ENCODE data around the gene OSBPL3. TPM values are rescaled to one million over a fixed set of nuclear protein-coding genes. Genes with fewer than 3 reads are reported as not detected.

OSBPL3 gene
- total and polyA plus RNA-seq, 2 experiments from 2014 or later: 21.8 to 25.8 TPM

GRCh38 chr7:24756545-24757352 lies 223.2 kb downstream of the OSBPL3 start:
- Histone ChIP-seq H3F3A (ENCODE audit: insufficient read depth) (peaks cover 30% of the 10 kb centered on the region; the same call in 1 of the 2 replicates), H3K4me1 (ENCODE audit: insufficient read depth) (peaks cover 37% of the 10 kb centered on the region), H3K79me2 (ENCODE audit: insufficient read depth) (peaks cover 21% of the 10 kb centered on the region), H3K4me2 (ENCODE audit: unreplicated experiment) (peak overlapping the region; percentile 87), H3K36me3 (ENCODE audit: low read depth) (no peaks in the 10 kb centered on the region), H3K4me3 (peak overlapping the region; percentile 72), H3K9ac (peak overlapping the region; percentile 88), H2AFZ (peak overlapping the region; percentile 88), H3K9me2 (ENCODE audit: insufficient read depth) (no peaks in the 10 kb centered on the region), H3K27me3 (replicated peaks; ENCODE audit: insufficient read depth) (no peaks in the 10 kb centered on the region), H3K9me3 (ENCODE audit: low read depth) (no peaks in the 10 kb centered on the region), H4K20me1 (ENCODE audit: insufficient read depth) (no peaks in the 10 kb centered on the region), H3K27ac (peak overlapping the region; percentile 86)
- DNase-seq: peak; percentile 60
- TF ChIP-seq EZH2phosphoT487 (IDR thresholded peaks at IDR 0.05; ENCODE audit: insufficient read depth, low read depth) (no peak), EZH2 (IDR thresholded peaks at IDR 0.05; ENCODE audit: insufficient read depth, poor library complexity, severe bottlenecking) (no peak)
- 9 to 13% methylated on average over 27 to 53 of the region's 54 CpGs for WGBS, 2 experiments (ENCODE audit: low coverage in 1 of 2, low lambda C conversion rate in 2 of 2, missing lambda C conversion rate in 2 of 2)
- in situ Hi-C loops (cut with MboI): no loop called here

- Histone ChIP-seq H3K9me2 (ENCODE audit: insufficient read depth) (no peaks in the 10 kb centered on the region), H3K4me1 (ENCODE audit: insufficient read depth) (peaks cover 46% of the 10 kb centered on the region), H3K79me2 (ENCODE audit: insufficient read depth) (peaks cover 21% of the 10 kb centered on the region), H3K27ac (peak overlapping the region; percentile 86), H3K9me3 (ENCODE audit: low read depth) (no peaks in the 10 kb centered on the region), H3K27me3 (replicated peaks; ENCODE audit: insufficient read depth) (no peaks in the 10 kb centered on the region), H3K4me3 (peak overlapping the region; percentile 72; the same call in 1 of the 2 replicates), H3K4me2 (ENCODE audit: unreplicated experiment) (peak overlapping the region; percentile 87), H4K20me1 (ENCODE audit: insufficient read depth) (no peaks in the 10 kb centered on the region), H3F3A (ENCODE audit: insufficient read depth) (peaks cover 40% of the 10 kb centered on the region; the same call in 1 of the 2 replicates), H3K9ac (no peak overlapping the region), H2AFZ (peak overlapping the region; percentile 88; the same call in 1 of the 2 replicates), H3K36me3 (ENCODE audit: low read depth) (no peaks in the 10 kb centered on the region)
- WGBS, 2 experiments (ENCODE audit: low coverage in 1 of 2, low lambda C conversion rate in 2 of 2, missing lambda C conversion rate in 2 of 2): 83 to 84% methylated on average over 12 of the region's 12 CpGs
- TF ChIP-seq EZH2 (IDR thresholded peaks at IDR 0.05; ENCODE audit: insufficient read depth, poor library complexity, severe bottlenecking): no peak
- no peak for TF ChIP-seq EZH2phosphoT487 (IDR thresholded peaks at IDR 0.05; ENCODE audit: insufficient read depth, low read depth)
- peak; percentile 58 for DNase-seq
- in situ Hi-C loops (cut with MboI): no loop called here
Measured at GRCh38 chr7:24755541-24756407, 224.2 kb downstream of the OSBPL3 start.

- Histone ChIP-seq H3F3A (ENCODE audit: insufficient read depth) (peaks cover 42% of the 10 kb centered on the region; the same call in 1 of the 2 replicates), H3K4me1 (ENCODE audit: insufficient read depth) (peaks cover 50% of the 10 kb centered on the region), H3K79me2 (ENCODE audit: insufficient read depth) (peaks cover 29% of the 10 kb centered on the region), H3K9me2 (ENCODE audit: insufficient read depth) (no peaks in the 10 kb centered on the region), H3K9ac (no peak overlapping the region), H3K4me2 (ENCODE audit: unreplicated experiment) (peak overlapping the region; percentile 87), H3K36me3 (ENCODE audit: low read depth) (no peaks in the 10 kb centered on the region), H4K20me1 (ENCODE audit: insufficient read depth) (no peaks in the 10 kb centered on the region), H3K27me3 (replicated peaks; ENCODE audit: insufficient read depth) (no peaks in the 10 kb centered on the region), H2AFZ (no peak overlapping the region), H3K4me3 (no peak overlapping the region), H3K27ac (peak overlapping the region; percentile 86), H3K9me3 (ENCODE audit: low read depth) (no peaks in the 10 kb centered on the region)
- TF ChIP-seq EZH2phosphoT487 (IDR thresholded peaks at IDR 0.05; ENCODE audit: insufficient read depth, low read depth) (no peak), EZH2 (IDR thresholded peaks at IDR 0.05; ENCODE audit: insufficient read depth, poor library complexity, severe bottlenecking) (no peak)
- in situ Hi-C loops (cut with MboI): no loop called here
- no peak for DNase-seq
- WGBS, 2 experiments (ENCODE audit: low coverage in 1 of 2, low lambda C conversion rate in 2 of 2, missing lambda C conversion rate in 2 of 2): 69 to 75% methylated on average over 3 of the region's 3 CpGs
Measured at GRCh38 chr7:24754906-24755506, 225.0 kb downstream of the OSBPL3 start.

Data from GM23248 (cell line).